HEK293T (cell line): ENCODE measurements around the gene STX18.

ENCODE experiments used
- CTCF ChIA-PET: fragments of 350-600 bp; formaldehyde crosslinking; extraction: SDS; loops from one replicate; lab custom pipeline; 2021; ENCODE audit warnings: antibody characterized with exemption, inconsistent platforms; lab: Yijun Ruan, JAX
- POLR2A ChIA-PET: fragments of 350-600 bp; formaldehyde crosslinking; extraction: SDS; loops from one replicate; lab custom pipeline; 2020; ENCODE audit warnings: antibody characterized with exemption, inconsistent platforms; lab: Yijun Ruan, JAX
- DNase-seq: peaks from one replicate; pipeline ENCODE4 v3.0.0; 2012; ENCODE audit warnings: mixed read lengths; ENCODE audit errors: extremely low spot score
- ARNT ChIP-seq: fragments of 450-650 bp; IDR thresholded peaks from 2 replicates; pipeline ENCODE4 v1.6.1; 2017; ENCODE audit warnings: mild to moderate bottlenecking
- BHLHE40 ChIP-seq: fragments of 450-650 bp; IDR thresholded peaks from 2 replicates; pipeline ENCODE4 v1.6.1; 2016; ENCODE audit warnings: mild to moderate bottlenecking, moderate library complexity, borderline replicate concordance
- CTBP1 ChIP-seq: fragments of 450-650 bp; IDR thresholded peaks from 2 replicates; pipeline ENCODE4 v1.6.1; 2016; ENCODE audit warnings: borderline replicate concordance
- ELF4 ChIP-seq: fragments of 450-650 bp; IDR thresholded peaks from 2 replicates; pipeline ENCODE4 v1.6.1; 2017; ENCODE audit warnings: antibody characterized with exemption
- FOXA1 ChIP-seq: fragments of 450-650 bp; IDR thresholded peaks from 2 replicates; pipeline ENCODE4 v1.6.1; 2016; ENCODE audit warnings: mild to moderate bottlenecking
- FOXK2 ChIP-seq: fragments of 450-650 bp; IDR thresholded peaks from 2 replicates; pipeline ENCODE4 v1.6.1; 2016; ENCODE audit warnings: mild to moderate bottlenecking
- FOXM1 ChIP-seq: fragments of 450-650 bp; IDR thresholded peaks from 2 replicates; pipeline ENCODE4 v1.6.1; 2017; ENCODE audit warnings: mild to moderate bottlenecking, borderline replicate concordance
- HDGF ChIP-seq: fragments of 450-650 bp; IDR thresholded peaks from 2 replicates; pipeline ENCODE4 v1.6.1; 2017; ENCODE audit warnings: antibody characterized with exemption, borderline replicate concordance
- L3MBTL2 ChIP-seq: fragments of 450-650 bp; conservative IDR thresholded peaks from 2 replicates; pipeline ENCODE4 v1.6.1; 2016; ENCODE audit warnings: mild to moderate bottlenecking
- LEF1 ChIP-seq: fragments of 450-650 bp; IDR thresholded peaks from 2 replicates; pipeline ENCODE4 v1.6.1; 2017; ENCODE audit warnings: mild to moderate bottlenecking, borderline replicate concordance
- NFRKB ChIP-seq: fragments of 450-650 bp; IDR thresholded peaks from 2 replicates; pipeline ENCODE4 v1.6.1; 2016; ENCODE audit warnings: mild to moderate bottlenecking, moderate library complexity
- PKNOX1 ChIP-seq: fragments of 450-650 bp; IDR thresholded peaks from 2 replicates; pipeline ENCODE4 v1.6.1; 2016
- SP1 ChIP-seq: fragments of 450-650 bp; IDR thresholded peaks from 2 replicates; pipeline ENCODE4 v1.6.1; 2017
- SUZ12 ChIP-seq: fragments of 450-650 bp; IDR thresholded peaks from 2 replicates; pipeline ENCODE4 v1.6.1; 2016; ENCODE audit warnings: mild to moderate bottlenecking
- TARDBP ChIP-seq: fragments of 450-650 bp; IDR thresholded peaks from 2 replicates; pipeline ENCODE4 v1.6.1; 2016
- ZNF384 ChIP-seq: fragments of 450-650 bp; IDR thresholded peaks from 2 replicates; pipeline ENCODE4 v1.6.1; 2016

The STX18 gene

GRCh38 chr4:4580494-4580893 is 38.6 kb upstream of the STX18 start:
- ChIA-PET CTCF (no interaction called here), POLR2A (no interaction called here)
- DNase-seq, result no peak
- TF ChIP-seq ZNF384, result no peak
- no peak for TF ChIP-seq FOXM1
- no peak for TF ChIP-seq L3MBTL2
- TF ChIP-seq FOXA1, result no peak

- TF ChIP-seq PKNOX1 (no peak), L3MBTL2 (no peak), ELF4 (no peak), SP1 (no peak), ZNF384 (no peak), CTBP1 (no peak), SUZ12 (no peak), NFRKB (no peak), LEF1 (no peak), FOXM1 (no peak), ARNT (no peak), HDGF (no peak), FOXA1 (no peak), TARDBP (no peak), BHLHE40 (no peak), FOXK2 (no peak)
- POLR2A ChIA-PET, result no interaction called here
- no peak for DNase-seq
- CTCF ChIA-PET, result no interaction called here
Observed at GRCh38 chr4:4578981-4579380, 37.1 kb upstream of the STX18 start.

- TF ChIP-seq CTBP1 (no peak), FOXK2 (no peak), HDGF (no peak), FOXA1 (no peak), PKNOX1 (no peak), ZNF384 (no peak), LEF1 (no peak), FOXM1 (no peak), L3MBTL2 (no peak), SP1 (no peak), ARNT (no peak), SUZ12 (no peak), TARDBP (no peak), NFRKB (no peak), BHLHE40 (no peak), ELF4 (no peak)
- ChIA-PET POLR2A (no interaction called here), CTCF (interaction anchor here (0.8 kb wide), 1 partner anchor 37 kb away, joined by 3 read pairs; no protein-coding TSS in a partner anchor)
- DNase-seq, result no peak
Observed at GRCh38 chr4:4577359-4577875, 35.6 kb upstream of the STX18 start.

- no peak for TF ChIP-seq PKNOX1
- no peak for TF ChIP-seq BHLHE40
- no peak for TF ChIP-seq LEF1
- no peak for TF ChIP-seq SP1
- no peak for TF ChIP-seq HDGF
- no peak for TF ChIP-seq TARDBP
- no peak for TF ChIP-seq FOXK2
- no peak for TF ChIP-seq ARNT
- TF ChIP-seq FOXA1, result no peak
- TF ChIP-seq L3MBTL2, result no peak
- no peak for TF ChIP-seq CTBP1
- TF ChIP-seq NFRKB, result no peak
- TF ChIP-seq ELF4, result no peak
- no peak for TF ChIP-seq ZNF384
- no peak for TF ChIP-seq FOXM1
- TF ChIP-seq SUZ12, result no peak
- CTCF ChIA-PET, result interaction anchor here (0.5 to 1.0 kb wide), 3 partner anchors 15 to 94 kb away, joined by 3 read pairs; no protein-coding TSS in a partner anchor
- POLR2A ChIA-PET, result interaction anchor here (1.3 to 1.5 kb wide), 2 partner anchors 10 to 33 kb away, joined by 4 to 5 read pairs; partner anchors contain the start of gene STX18
- DNase-seq, result no peak
Observed at GRCh38 chr4:4575284-4576211, 33.7 kb upstream of the STX18 start.

GRCh38 chr4:4574792-4575191 is 32.9 kb upstream of the STX18 start:
- POLR2A ChIA-PET, result interaction anchor here (1.3 to 1.5 kb wide), 2 partner anchors 9 to 33 kb away, joined by 4 to 5 read pairs; partner anchors contain the start of gene STX18
- no peak for DNase-seq
- no peak for TF ChIP-seq PKNOX1
- TF ChIP-seq CTBP1, result no peak
- TF ChIP-seq TARDBP, result no peak
- no peak for TF ChIP-seq SUZ12
- TF ChIP-seq ZNF384, result no peak
- no peak for TF ChIP-seq BHLHE40
- no peak for TF ChIP-seq LEF1

More at GRCh38 chr4:4574792-4575191, 32.9 kb upstream of the STX18 start:
- CTCF ChIA-PET, result interaction anchor here (0.5 to 1.0 kb wide), 3 partner anchors 16 to 95 kb away, joined by 3 read pairs; no protein-coding TSS in a partner anchor
